ENCODE results near the gene INSYN2B. TPM values are rescaled to one million over a fixed set of nuclear protein-coding genes. Genes with fewer than 3 reads are reported as not detected.

The INSYN2B gene
- total RNA-seq, 1 experiment from 2014 or later: 0.19 TPM

GRCh38 chr5:169827769-169828168 is 152.5 kb downstream of the INSYN2B start:
- Mint-ChIP-seq H3K4me1 (ENCODE audit: insufficient read depth, unreplicated experiment) (peaks cover 10% of the 10 kb centered on the region), H3K4me3 (ENCODE audit: unreplicated experiment) (no peak overlapping the region), H3K36me3 (ENCODE audit: insufficient read depth, unreplicated experiment) (no peaks in the 10 kb centered on the region), H3K27me3 (ENCODE audit: insufficient read depth, unreplicated experiment) (no peaks in the 10 kb centered on the region), H3K27ac (ENCODE audit: low read depth, unreplicated experiment) (no peak overlapping the region), H3K9me3 (ENCODE audit: unreplicated experiment) (peaks cover 8% of the 10 kb centered on the region)
- BruUV-seq (replicated peaks): no TSS peak
- no peak for TF ChIP-seq CTCF (IDR thresholded peaks at IDR 0.05; ENCODE audit: unreplicated experiment)
- no peak for DNase-seq (ENCODE audit: unreplicated experiment)
- ChIA-PET POLR2A (interaction anchor here (0.7 kb wide), 1 partner anchor 128 kb away, joined by 3 read pairs; no protein-coding TSS in a partner anchor), CTCF (interaction anchor here (0.9 to 1.9 kb wide), 5 partner anchors 9 to 152 kb away, joined by 3 to 9 read pairs (median 4); partner anchors contain the start of gene INSYN2B)
- intact Hi-C loops (cut with micrococcal nuclease): no loop called here

GRCh38 chr5:169826618-169827017 is 153.7 kb downstream of the INSYN2B start:
- no peak for TF ChIP-seq CTCF (IDR thresholded peaks at IDR 0.05; ENCODE audit: unreplicated experiment)
- Mint-ChIP-seq H3K36me3 (ENCODE audit: insufficient read depth, unreplicated experiment) (no peaks in the 10 kb centered on the region), H3K4me3 (ENCODE audit: unreplicated experiment) (no peak overlapping the region), H3K9me3 (ENCODE audit: unreplicated experiment) (peaks cover 8% of the 10 kb centered on the region), H3K27ac (ENCODE audit: low read depth, unreplicated experiment) (no peak overlapping the region), H3K4me1 (ENCODE audit: insufficient read depth, unreplicated experiment) (peaks cover 7% of the 10 kb centered on the region), H3K27me3 (ENCODE audit: insufficient read depth, unreplicated experiment) (peaks cover 10% of the 10 kb centered on the region)
- POLR2A ChIA-PET: no interaction called here
- CTCF ChIA-PET: interaction anchor here (1.0 to 1.3 kb wide), 2 partner anchors 8 to 154 kb away, joined by 4 to 9 read pairs; partner anchors contain the start of gene INSYN2B
- BruUV-seq (replicated peaks): no TSS peak
- no peak for DNase-seq (ENCODE audit: unreplicated experiment)
- intact Hi-C loops (cut with micrococcal nuclease): no loop called here

- CTCF ChIA-PET: no interaction called here
- Mint-ChIP-seq H3K36me3 (ENCODE audit: insufficient read depth, unreplicated experiment) (no peaks in the 10 kb centered on the region), H3K4me3 (ENCODE audit: unreplicated experiment) (no peak overlapping the region), H3K4me1 (ENCODE audit: insufficient read depth, unreplicated experiment) (peaks cover 5% of the 10 kb centered on the region), H3K27me3 (ENCODE audit: insufficient read depth, unreplicated experiment) (peaks cover 4% of the 10 kb centered on the region), H3K9me3 (ENCODE audit: unreplicated experiment) (no peaks in the 10 kb centered on the region), H3K27ac (ENCODE audit: low read depth, unreplicated experiment) (no peak overlapping the region)
- no peak for DNase-seq (ENCODE audit: unreplicated experiment)
- no peak for TF ChIP-seq CTCF (IDR thresholded peaks at IDR 0.05; ENCODE audit: unreplicated experiment)
- intact Hi-C loops (cut with micrococcal nuclease): no loop called here
- POLR2A ChIA-PET: interaction anchor here (0.8 kb wide), 1 partner anchor 22 kb away, joined by 4 read pairs; no protein-coding TSS in a partner anchor
- BruUV-seq (replicated peaks): no TSS peak
Measured at GRCh38 chr5:169817031-169817430, 163.3 kb downstream of the INSYN2B start.

- no peak overlapping the region for H3K27ac Mint-ChIP-seq (ENCODE audit: low read depth, unreplicated experiment)
- H3K9me3 Mint-ChIP-seq (ENCODE audit: unreplicated experiment): no peaks in the 10 kb centered on the region
- ChIA-PET CTCF (interaction anchor here (0.6 kb wide), 1 partner anchor 32 kb away, joined by 3 read pairs; no protein-coding TSS in a partner anchor), POLR2A (no interaction called here)
- H3K4me1 Mint-ChIP-seq (ENCODE audit: insufficient read depth, unreplicated experiment): peaks cover 5% of the 10 kb centered on the region
- TF ChIP-seq CTCF (IDR thresholded peaks at IDR 0.05; ENCODE audit: unreplicated experiment): no peak
- no peaks in the 10 kb centered on the region for H3K27me3 Mint-ChIP-seq (ENCODE audit: insufficient read depth, unreplicated experiment)
- no peaks in the 10 kb centered on the region for H3K36me3 Mint-ChIP-seq (ENCODE audit: insufficient read depth, unreplicated experiment)
- BruUV-seq (replicated peaks): no TSS peak
- DNase-seq (ENCODE audit: unreplicated experiment): no peak
- no peak overlapping the region for H3K4me3 Mint-ChIP-seq (ENCODE audit: unreplicated experiment)
- intact Hi-C loops (cut with micrococcal nuclease): no loop called here
Measured at GRCh38 chr5:169814522-169814921, 165.8 kb downstream of the INSYN2B start.

Small RNAs within 50 kb of the gene (microRNA-seq; reads per million reads assigned to microRNA genes)
- gene MIR378E: not detected

Other genes with a start within 250 kb of the INSYN2B start
- not detected in 2 replicates for gene FOXI1, start 125.4 kb upstream of the INSYN2B start, total RNA-seq (2022)

Data from MCF 10A (cell line).